ENCODE results near the gene EIF3B. TPM values are rescaled to one million over a fixed set of nuclear protein-coding genes. Genes with fewer than 3 reads are reported as not detected.

EIF3B gene
- total RNA-seq, 2 experiments from 2014 or later: 166 to 167 TPM

DNA sequence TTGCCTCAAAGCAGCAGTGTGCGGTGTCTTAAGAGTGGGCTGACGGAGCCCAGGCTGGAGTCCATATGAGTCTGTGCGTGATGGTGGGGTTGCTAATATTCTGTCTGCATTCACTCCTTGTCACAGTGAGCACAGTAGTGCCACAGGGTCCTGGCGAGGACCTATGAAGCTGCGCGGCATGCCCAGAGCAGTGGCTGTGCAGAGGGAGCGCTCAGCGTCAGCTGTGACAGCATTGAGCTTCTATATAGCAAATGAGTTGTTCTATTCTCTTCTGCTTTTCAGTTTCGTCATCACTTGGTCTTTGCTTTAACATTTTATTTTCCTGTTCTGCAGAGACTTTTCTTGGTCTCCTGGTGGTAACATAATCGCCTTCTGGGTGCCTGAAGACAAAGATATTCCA, 14.5 kb downstream of the EIF3B start:
- H3K27me3 ChIP-seq (ENCODE audit: control insufficient read depth in 1 of 2, insufficient read depth in 2 of 2, low read length in 2 of 2): no peaks in the 10 kb centered on the region
- no peak overlapping the region for H3K27ac ChIP-seq (ENCODE audit: low read depth in 1 of 2, low read length in 2 of 2)
- Mint-ChIP-seq H3K9me3 (no peaks in the 10 kb centered on the region), H3K36me3 (ENCODE audit: low read depth) (peaks cover 99% of the 10 kb centered on the region), H3K27me3 (no peaks in the 10 kb centered on the region), H3K4me3 (no peak overlapping the region), H3K27ac (no peak overlapping the region), H3K4me1 (ENCODE audit: low read depth) (no peaks in the 10 kb centered on the region)
- peaks cover 96% of the 10 kb centered on the region for H3K36me3 ChIP-seq (ENCODE audit: insufficient read depth, low read length)
- ChIA-PET POLR2A (interaction anchor here (1.9 kb wide), 1 partner anchor 15 kb away, joined by 8 read pairs; no protein-coding TSS in a partner anchor), CTCF (no interaction called here)
- H3K4me3 ChIP-seq (ENCODE audit: low read length): no peak overlapping the region
- intact Hi-C loops (cut with DNase I, micrococcal nuclease): loop anchor here in 1 of 2 experiments (5.0 kb wide), 1 partner anchor 787 kb away; no protein-coding TSS in a partner anchor
- no peaks in the 10 kb centered on the region for H3K4me1 ChIP-seq (ENCODE audit: insufficient read depth, low read length)
- ATAC-seq (ENCODE audit: poor library complexity) (no peak), DNase-seq (no peak)
- TF ChIP-seq, protein P1, sequence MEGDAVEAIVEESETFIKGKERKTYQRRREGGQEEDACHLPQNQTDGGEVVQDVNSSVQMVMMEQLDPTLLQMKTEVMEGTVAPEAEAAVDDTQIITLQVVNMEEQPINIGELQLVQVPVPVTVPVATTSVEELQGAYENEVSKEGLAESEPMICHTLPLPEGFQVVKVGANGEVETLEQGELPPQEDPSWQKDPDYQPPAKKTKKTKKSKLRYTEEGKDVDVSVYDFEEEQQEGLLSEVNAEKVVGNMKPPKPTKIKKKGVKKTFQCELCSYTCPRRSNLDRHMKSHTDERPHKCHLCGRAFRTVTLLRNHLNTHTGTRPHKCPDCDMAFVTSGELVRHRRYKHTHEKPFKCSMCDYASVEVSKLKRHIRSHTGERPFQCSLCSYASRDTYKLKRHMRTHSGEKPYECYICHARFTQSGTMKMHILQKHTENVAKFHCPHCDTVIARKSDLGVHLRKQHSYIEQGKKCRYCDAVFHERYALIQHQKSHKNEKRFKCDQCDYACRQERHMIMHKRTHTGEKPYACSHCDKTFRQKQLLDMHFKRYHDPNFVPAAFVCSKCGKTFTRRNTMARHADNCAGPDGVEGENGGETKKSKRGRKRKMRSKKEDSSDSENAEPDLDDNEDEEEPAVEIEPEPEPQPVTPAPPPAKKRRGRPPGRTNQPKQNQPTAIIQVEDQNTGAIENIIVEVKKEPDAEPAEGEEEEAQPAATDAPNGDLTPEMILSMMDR (IDR thresholded peaks at IDR 0.05): no peak
- no peaks in the 10 kb centered on the region for H3K9me3 ChIP-seq (ENCODE audit: control insufficient read depth in 1 of 2, insufficient read depth in 1 of 2, low read length in 2 of 2)

DNA sequence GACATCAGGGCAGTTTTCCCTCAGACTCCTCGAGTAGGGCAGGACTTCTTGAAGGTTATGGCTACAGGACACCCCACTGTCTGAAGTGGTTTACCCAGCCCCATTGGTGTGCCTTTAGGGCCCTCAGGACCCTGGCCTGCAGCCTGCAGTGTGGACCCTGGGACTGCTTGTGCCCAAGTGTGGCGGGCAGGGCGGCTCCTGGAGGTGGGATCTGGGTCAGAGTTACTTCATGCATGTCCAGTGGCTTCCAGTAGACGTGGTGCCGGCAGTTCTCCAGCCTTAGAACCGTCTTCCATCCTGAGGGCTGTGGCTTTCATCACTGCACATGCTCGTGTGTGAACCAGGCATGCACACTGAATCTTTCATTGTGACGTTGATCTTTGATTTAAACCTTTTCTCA, 16.7 kb downstream of the EIF3B start:
- Mint-ChIP-seq H3K27me3 (no peaks in the 10 kb centered on the region), H3K36me3 (ENCODE audit: low read depth) (peaks cover 99% of the 10 kb centered on the region), H3K4me1 (ENCODE audit: low read depth) (no peaks in the 10 kb centered on the region), H3K27ac (no peak overlapping the region), H3K4me3 (no peak overlapping the region), H3K9me3 (no peaks in the 10 kb centered on the region)
- Histone ChIP-seq H3K4me3 (ENCODE audit: low read length) (no peak overlapping the region), H3K27me3 (ENCODE audit: control insufficient read depth in 1 of 2, insufficient read depth in 2 of 2, low read length in 2 of 2) (no peaks in the 10 kb centered on the region), H3K36me3 (ENCODE audit: insufficient read depth, low read length) (peaks cover 96% of the 10 kb centered on the region), H3K9me3 (ENCODE audit: control insufficient read depth in 1 of 2, insufficient read depth in 1 of 2, low read length in 2 of 2) (no peaks in the 10 kb centered on the region), H3K4me1 (ENCODE audit: insufficient read depth, low read length) (no peaks in the 10 kb centered on the region), H3K27ac (ENCODE audit: low read depth in 1 of 2, low read length in 2 of 2) (no peak overlapping the region)
- POLR2A ChIA-PET: interaction anchor here (0.9 kb wide), 1 partner anchor 17 kb away, joined by 3 read pairs; the partner anchor contains the start of gene EIF3B
- CTCF ChIA-PET: no interaction called here
- TF ChIP-seq, protein P1 (IDR thresholded peaks at IDR 0.05): no peak
- DNase-seq (no peak), ATAC-seq (ENCODE audit: poor library complexity) (no peak)
- intact Hi-C loops (cut with DNase I, micrococcal nuclease): no loop called here

DNA sequence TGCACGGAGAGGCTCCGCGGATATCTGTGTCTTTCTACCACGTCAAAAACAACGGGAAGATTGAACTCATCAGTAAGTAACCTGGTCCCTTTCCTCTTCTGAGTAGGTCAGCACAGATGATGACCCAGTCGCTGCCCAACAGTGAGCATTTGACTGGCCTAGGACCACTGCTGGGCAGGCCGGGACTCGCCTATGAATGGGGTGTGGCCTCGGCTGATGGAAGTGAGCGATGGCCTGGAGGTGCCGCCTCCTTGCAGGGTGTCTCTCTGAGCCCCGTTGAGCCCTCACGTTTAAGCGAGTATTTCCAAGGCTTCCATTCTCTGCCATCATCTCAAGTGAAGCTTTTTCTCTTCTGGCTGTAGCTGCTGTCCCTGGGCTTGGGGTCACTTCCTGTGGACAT, 18.1 kb downstream of the EIF3B start:
- TF ChIP-seq, protein P1 (IDR thresholded peaks at IDR 0.05): no peak
- Mint-ChIP-seq H3K36me3 (ENCODE audit: low read depth) (peaks cover 95% of the 10 kb centered on the region), H3K4me3 (no peak overlapping the region), H3K27me3 (no peaks in the 10 kb centered on the region), H3K9me3 (no peaks in the 10 kb centered on the region), H3K27ac (no peak overlapping the region), H3K4me1 (ENCODE audit: low read depth) (no peaks in the 10 kb centered on the region)
- Histone ChIP-seq H3K36me3 (ENCODE audit: insufficient read depth, low read length) (peaks cover 95% of the 10 kb centered on the region), H3K27me3 (ENCODE audit: control insufficient read depth in 1 of 2, insufficient read depth in 2 of 2, low read length in 2 of 2) (no peaks in the 10 kb centered on the region), H3K4me1 (ENCODE audit: insufficient read depth, low read length) (no peaks in the 10 kb centered on the region), H3K27ac (ENCODE audit: low read depth in 1 of 2, low read length in 2 of 2) (no peak overlapping the region), H3K9me3 (ENCODE audit: control insufficient read depth in 1 of 2, insufficient read depth in 1 of 2, low read length in 2 of 2) (no peaks in the 10 kb centered on the region), H3K4me3 (ENCODE audit: low read length) (no peak overlapping the region)
- no peak for ATAC-seq (ENCODE audit: poor library complexity)
- CTCF ChIA-PET: no interaction called here
- intact Hi-C loops (cut with DNase I, micrococcal nuclease): no loop called here
- POLR2A ChIA-PET: no interaction called here
- DNase-seq: no peak

Data from CD4-positive, alpha-beta T cell (primary cell).